GM23338 (cell line): ENCODE results near the gene TUBA4B. TPM values are rescaled to one million over a fixed set of nuclear protein-coding genes. Genes with fewer than 3 reads are reported as not detected.

ENCODE experiments used
- ATAC-seq: fragments of 200-7000 bp; cut with Tn5 transposase; 3 replicates; pipeline ENCODE4 v1.9.1; 2020
- DNase-seq: peaks from one replicate; pipeline ENCODE4 v3.0.0-alpha.2; 2015; ENCODE audit warnings: low spot score
- H2AFZ ChIP-seq: fragments of 200-600 bp; sonication (generic); 2 replicates; pipeline ENCODE4 v1.8.0; 2016; ENCODE audit warnings: antibody characterized with exemption, mild to moderate bottlenecking, moderate library complexity
- H3F3A ChIP-seq: fragments of 200-600 bp; sonication (generic); replicated peaks from 2 replicates; pipeline ENCODE4 v1.8.0; 2017; ENCODE audit warnings: antibody characterized with exemption, mixed run types, low read depth
- H3K27ac ChIP-seq: fragments of 200-600 bp; sonication (generic); 2 replicates; pipeline ENCODE4 v1.6.1; 2016; ENCODE audit warnings: low read depth
- H3K27me3 ChIP-seq: fragments of 200-600 bp; sonication (generic); 2 replicates; pipeline ENCODE4 v1.8.0; 2016; ENCODE audit warnings: mild to moderate bottlenecking, mixed run types, moderate library complexity; ENCODE audit not compliant: insufficient read depth
- H3K36me3 ChIP-seq: fragments of 200-600 bp; sonication (generic); 2 replicates; pipeline ENCODE4 v1.8.0; 2016; ENCODE audit warnings: mild to moderate bottlenecking; ENCODE audit not compliant: insufficient read depth
- H3K4me1 ChIP-seq: fragments of 200-600 bp; sonication (generic); 2 replicates; pipeline ENCODE4 v1.8.0; 2016; ENCODE audit warnings: mild to moderate bottlenecking, moderate library complexity; ENCODE audit not compliant: insufficient read depth
- H3K4me2 ChIP-seq: fragments of 200-600 bp; sonication (generic); 2 replicates; pipeline ENCODE4 v1.7.1; 2017; ENCODE audit warnings: mixed run types
- H3K4me3 ChIP-seq: fragments of 200-600 bp; sonication (generic); 2 replicates; pipeline ENCODE4 v1.6.1; 2016; ENCODE audit warnings: mixed run types
- H3K79me2 ChIP-seq: fragments of 200-600 bp; sonication (generic); replicated peaks from 2 replicates; pipeline ENCODE4 v1.8.0; 2017; ENCODE audit warnings: mild to moderate bottlenecking; ENCODE audit not compliant: insufficient read depth
- H3K9me2 ChIP-seq: fragments of 200-600 bp; sonication (generic); 2 replicates; pipeline ENCODE4 v1.8.0; 2017; ENCODE audit not compliant: insufficient read depth
- H4K20me1 ChIP-seq: fragments of 200-600 bp; sonication (generic); replicated peaks from 2 replicates; pipeline ENCODE4 v1.8.0; 2017; ENCODE audit warnings: mild to moderate bottlenecking; ENCODE audit not compliant: insufficient read depth
- H3K27ac Mint-ChIP-seq: 2 replicates; pipeline ENCODE4 v1.8.0; 2020; ENCODE audit warnings: inconsistent platforms, mild to moderate bottlenecking, moderate library complexity, mixed read lengths
- H3K27me3 Mint-ChIP-seq: 3 replicates; pipeline ENCODE4 v1.8.0; 2022; ENCODE audit warnings: low read depth, mild to moderate bottlenecking, moderate library complexity, mixed read lengths, inconsistent platforms; ENCODE audit not compliant: insufficient read depth, poor library complexity
- H3K36me3 Mint-ChIP-seq: 3 replicates; pipeline ENCODE4 v1.8.0; 2021; ENCODE audit warnings: low read depth, mild to moderate bottlenecking, inconsistent platforms, moderate library complexity, mixed read lengths
- H3K4me1 Mint-ChIP-seq: 3 replicates; pipeline ENCODE4 v1.8.0; 2020; ENCODE audit warnings: mild to moderate bottlenecking, inconsistent platforms, mixed read lengths
- H3K4me3 Mint-ChIP-seq: 3 replicates; pipeline ENCODE4 v1.8.0; 2021; ENCODE audit warnings: moderate library complexity, mild to moderate bottlenecking, inconsistent platforms, mixed read lengths
- H3K9me3 Mint-ChIP-seq: 3 replicates; pipeline ENCODE4 v1.8.0; 2020; ENCODE audit warnings: moderate library complexity, mild to moderate bottlenecking, inconsistent platforms, mixed read lengths
- CREB1 ChIP-seq: fragments of 250-450 bp; sonication (Bioruptor Pico); IDR thresholded peaks from 2 replicates; pipeline ENCODE4 v1.5.0; 2020; ENCODE audit warnings: low read depth, mild to moderate bottlenecking, moderate library complexity
- EZH2phosphoT487 ChIP-seq: fragments of 200-600 bp; sonication (generic); IDR thresholded peaks from one replicate; pipeline ENCODE4 v1.8.1; 2018; ENCODE audit warnings: antibody characterized with exemption; ENCODE audit not compliant: unreplicated experiment
- JUNB ChIP-seq: IDR thresholded peaks from one replicate; pipeline ENCODE4 v1.6.1; 2016; ENCODE audit warnings: antibody characterized with exemption; ENCODE audit not compliant: unreplicated experiment
- long read RNA-seq: library from polyadenylated mRNA; unstranded; transcript quantifications from one replicate; pipeline ENCODE4 v2.0.0, GENCODE V29; 2020; ENCODE audit not compliant: unreplicated experiment
- polyA plus RNA-seq: library from polyadenylated mRNA; unstranded; fragments of >200 nt; fragmentation: Nextera tagmentation; extraction: Ambion mirVana; gene quantifications from 2 replicates; pipeline ENCODE4 v1.2.1, GENCODE V29; 2016
- total RNA-seq: library from RNA; depleted of rRNA; stranded (reverse); fragments of >200 nt; shearing (Covaris generic); gene quantifications from 2 replicates; pipeline ENCODE4 v1.2.3, GENCODE V29; 2014; rRNA removed
- TF ChIP-seq, protein P1 (sequence below), 2 experiments: fragments of 200-600 bp in 1 of 2; sonication (generic) in 1 of 2; conservative IDR thresholded peaks; 2 replicates each; pipeline versions ENCODE4 v1.5.1 to v1.6.1; 2016 to 2017; ENCODE audit warnings: antibody characterized with exemption in 2 of 2, low read depth in 2 of 2, mild to moderate bottlenecking in 2 of 2, moderate library complexity in 1 of 2
- TF ChIP-seq, protein P2 (sequence below): IDR thresholded peaks from 2 replicates; pipeline ENCODE4 v1.6.1; 2016; ENCODE audit warnings: antibody characterized with exemption
- TF ChIP-seq, protein P3 (sequence below): fragments of 250-450 bp; sonication (Bioruptor Pico); IDR thresholded peaks from 2 replicates; pipeline ENCODE4 v1.5.0; 2020; ENCODE audit warnings: mild to moderate bottlenecking, moderate library complexity

TUBA4B gene
- total RNA-seq: 0.14 TPM in 1 of 2 replicates, not detected in the other
- polyA plus RNA-seq: 0.17 TPM in 1 of 2 replicates, not detected in the other
- long read RNA-seq: 0 reads

DNA sequence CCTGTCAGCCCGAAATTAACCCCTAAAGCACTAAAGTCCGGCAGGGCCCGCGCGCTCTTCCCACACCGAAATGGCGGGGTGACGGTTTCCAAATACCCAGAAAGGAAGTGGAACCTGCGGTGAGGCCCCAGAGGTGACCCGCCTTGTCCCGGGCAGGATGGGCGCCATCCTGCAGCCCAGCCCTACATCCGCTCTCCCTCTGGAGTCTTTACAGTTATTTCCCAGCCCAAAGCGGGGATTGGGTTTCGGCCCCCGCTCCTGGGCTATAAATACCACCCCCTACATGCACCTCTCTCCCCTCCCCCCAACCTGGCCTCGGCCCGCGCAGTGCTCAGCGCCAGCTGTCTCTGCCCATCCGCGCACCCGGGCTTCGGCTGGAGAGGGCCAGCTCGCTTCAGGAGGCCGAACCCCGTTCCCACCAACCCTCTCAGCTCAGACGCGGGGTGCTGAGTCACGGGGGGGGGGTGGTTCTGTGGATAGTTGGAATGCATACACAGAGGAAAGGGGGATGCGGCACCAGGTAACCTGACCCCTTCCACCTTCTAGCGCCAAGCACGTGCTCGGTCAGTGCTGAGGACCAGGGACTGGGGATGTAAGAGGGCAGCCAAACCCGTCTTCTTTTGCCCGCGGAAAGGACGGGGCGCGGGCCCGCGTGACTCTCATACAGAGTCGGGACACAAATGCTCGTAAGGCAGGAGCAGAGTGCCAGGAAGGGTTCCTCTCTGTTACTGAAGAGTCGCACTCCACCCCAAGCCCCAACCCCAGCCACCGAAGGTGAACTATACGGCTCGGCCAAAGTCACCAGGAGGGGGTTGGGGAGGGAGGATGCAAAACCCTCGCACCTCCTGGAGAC, at the start of gene TUBA4B:
Gene TUBA4B, plus strand, starts transcription at position 344 of the 853 bp plus-strand sequence. Its CDS starts 165 bp downstream, at position 509.
- H3K4me3 Mint-ChIP-seq: peak within 1 kb of the TSS; percentile 85
- Histone ChIP-seq H3K4me1 (peaks cover 7% of the 10 kb centered on the region; the same call in 1 of the 2 replicates), H3K79me2 (no peaks in the 10 kb centered on the region), H3K27me3 (peaks cover 48% of the 10 kb centered on the region), H3F3A (no peaks in the 10 kb centered on the region; the same call in 1 of the 2 replicates), H3K9me2 (no peaks in the 10 kb centered on the region), H4K20me1 (no peaks in the 10 kb centered on the region), H2AFZ (peak within 1 kb of the TSS; percentile 84), H3K4me2 (peak within 1 kb of the TSS; percentile 96), H3K4me3 (peak within 1 kb of the TSS; percentile 74), H3K36me3 (peaks cover 3% of the 10 kb centered on the region; the same call in 1 of the 2 replicates), H3K27ac (no peak within 1 kb of the TSS)
- H3K9me3 Mint-ChIP-seq: no peaks in the 10 kb centered on the region
- H3K36me3 Mint-ChIP-seq: peaks cover 37% of the 10 kb centered on the region
- peaks cover 41% of the 10 kb centered on the region for H3K27me3 Mint-ChIP-seq
- H3K27ac Mint-ChIP-seq: peak within 1 kb of the TSS; percentile 77
- TF ChIP-seq, protein P1, sequence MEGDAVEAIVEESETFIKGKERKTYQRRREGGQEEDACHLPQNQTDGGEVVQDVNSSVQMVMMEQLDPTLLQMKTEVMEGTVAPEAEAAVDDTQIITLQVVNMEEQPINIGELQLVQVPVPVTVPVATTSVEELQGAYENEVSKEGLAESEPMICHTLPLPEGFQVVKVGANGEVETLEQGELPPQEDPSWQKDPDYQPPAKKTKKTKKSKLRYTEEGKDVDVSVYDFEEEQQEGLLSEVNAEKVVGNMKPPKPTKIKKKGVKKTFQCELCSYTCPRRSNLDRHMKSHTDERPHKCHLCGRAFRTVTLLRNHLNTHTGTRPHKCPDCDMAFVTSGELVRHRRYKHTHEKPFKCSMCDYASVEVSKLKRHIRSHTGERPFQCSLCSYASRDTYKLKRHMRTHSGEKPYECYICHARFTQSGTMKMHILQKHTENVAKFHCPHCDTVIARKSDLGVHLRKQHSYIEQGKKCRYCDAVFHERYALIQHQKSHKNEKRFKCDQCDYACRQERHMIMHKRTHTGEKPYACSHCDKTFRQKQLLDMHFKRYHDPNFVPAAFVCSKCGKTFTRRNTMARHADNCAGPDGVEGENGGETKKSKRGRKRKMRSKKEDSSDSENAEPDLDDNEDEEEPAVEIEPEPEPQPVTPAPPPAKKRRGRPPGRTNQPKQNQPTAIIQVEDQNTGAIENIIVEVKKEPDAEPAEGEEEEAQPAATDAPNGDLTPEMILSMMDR (conservative IDR thresholded peaks at IDR 0.05; ENCODE audit: low read depth in 2 of 2): no peak
- TF ChIP-seq CREB1 (CRISPR knock-in tag): 0 out of 2 replicates have a peak, but pooled peaks have one; percentile 20
- no peak for TF ChIP-seq JUNB
- no peak for TF ChIP-seq EZH2phosphoT487
- TF ChIP-seq, protein P2, sequence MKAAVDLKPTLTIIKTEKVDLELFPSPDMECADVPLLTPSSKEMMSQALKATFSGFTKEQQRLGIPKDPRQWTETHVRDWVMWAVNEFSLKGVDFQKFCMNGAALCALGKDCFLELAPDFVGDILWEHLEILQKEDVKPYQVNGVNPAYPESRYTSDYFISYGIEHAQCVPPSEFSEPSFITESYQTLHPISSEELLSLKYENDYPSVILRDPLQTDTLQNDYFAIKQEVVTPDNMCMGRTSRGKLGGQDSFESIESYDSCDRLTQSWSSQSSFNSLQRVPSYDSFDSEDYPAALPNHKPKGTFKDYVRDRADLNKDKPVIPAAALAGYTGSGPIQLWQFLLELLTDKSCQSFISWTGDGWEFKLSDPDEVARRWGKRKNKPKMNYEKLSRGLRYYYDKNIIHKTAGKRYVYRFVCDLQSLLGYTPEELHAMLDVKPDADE: 0 out of 2 replicates have a peak, but pooled peaks have one; percentile 47
- ATAC-seq (peak; percentile 66), DNase-seq (peak; percentile 81)
- H3K4me1 Mint-ChIP-seq: peaks cover 43% of the 10 kb centered on the region

DNA sequence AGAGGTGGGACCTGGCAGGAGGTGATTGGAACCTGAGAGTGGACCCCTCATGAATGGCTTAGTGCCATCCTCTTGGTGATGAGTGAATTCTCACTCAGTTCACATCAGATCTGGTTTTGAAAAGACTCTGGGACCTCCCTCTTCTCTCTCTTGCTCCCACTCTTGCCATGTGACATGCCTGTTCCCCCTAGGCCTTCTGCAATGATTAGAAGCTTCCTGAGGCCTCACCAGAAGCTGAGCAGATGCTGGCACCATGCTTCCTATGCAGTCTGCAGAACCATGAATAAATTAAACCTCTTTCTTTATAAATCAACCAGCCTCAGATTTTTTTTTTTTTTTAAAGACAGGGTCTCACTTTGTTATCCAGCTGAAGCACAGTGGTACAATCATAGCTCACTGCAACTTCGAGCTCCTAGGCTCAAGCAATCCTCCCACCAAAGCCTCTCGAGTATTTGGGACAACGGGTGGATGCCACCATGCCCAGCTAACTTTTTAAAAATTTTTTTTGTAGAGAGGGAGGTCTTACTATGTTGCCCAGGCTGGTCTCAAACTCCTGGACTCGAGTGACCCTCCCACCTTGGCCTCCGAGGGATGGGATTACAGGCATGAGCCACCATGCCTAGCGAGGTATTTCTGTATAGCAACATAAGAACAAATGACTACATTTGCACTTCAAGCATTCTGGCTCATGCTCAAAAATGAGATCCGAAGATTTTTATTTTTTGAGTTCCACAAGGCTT, 48.4 kb upstream of the TUBA4B start:
- TF ChIP-seq, protein P3, sequence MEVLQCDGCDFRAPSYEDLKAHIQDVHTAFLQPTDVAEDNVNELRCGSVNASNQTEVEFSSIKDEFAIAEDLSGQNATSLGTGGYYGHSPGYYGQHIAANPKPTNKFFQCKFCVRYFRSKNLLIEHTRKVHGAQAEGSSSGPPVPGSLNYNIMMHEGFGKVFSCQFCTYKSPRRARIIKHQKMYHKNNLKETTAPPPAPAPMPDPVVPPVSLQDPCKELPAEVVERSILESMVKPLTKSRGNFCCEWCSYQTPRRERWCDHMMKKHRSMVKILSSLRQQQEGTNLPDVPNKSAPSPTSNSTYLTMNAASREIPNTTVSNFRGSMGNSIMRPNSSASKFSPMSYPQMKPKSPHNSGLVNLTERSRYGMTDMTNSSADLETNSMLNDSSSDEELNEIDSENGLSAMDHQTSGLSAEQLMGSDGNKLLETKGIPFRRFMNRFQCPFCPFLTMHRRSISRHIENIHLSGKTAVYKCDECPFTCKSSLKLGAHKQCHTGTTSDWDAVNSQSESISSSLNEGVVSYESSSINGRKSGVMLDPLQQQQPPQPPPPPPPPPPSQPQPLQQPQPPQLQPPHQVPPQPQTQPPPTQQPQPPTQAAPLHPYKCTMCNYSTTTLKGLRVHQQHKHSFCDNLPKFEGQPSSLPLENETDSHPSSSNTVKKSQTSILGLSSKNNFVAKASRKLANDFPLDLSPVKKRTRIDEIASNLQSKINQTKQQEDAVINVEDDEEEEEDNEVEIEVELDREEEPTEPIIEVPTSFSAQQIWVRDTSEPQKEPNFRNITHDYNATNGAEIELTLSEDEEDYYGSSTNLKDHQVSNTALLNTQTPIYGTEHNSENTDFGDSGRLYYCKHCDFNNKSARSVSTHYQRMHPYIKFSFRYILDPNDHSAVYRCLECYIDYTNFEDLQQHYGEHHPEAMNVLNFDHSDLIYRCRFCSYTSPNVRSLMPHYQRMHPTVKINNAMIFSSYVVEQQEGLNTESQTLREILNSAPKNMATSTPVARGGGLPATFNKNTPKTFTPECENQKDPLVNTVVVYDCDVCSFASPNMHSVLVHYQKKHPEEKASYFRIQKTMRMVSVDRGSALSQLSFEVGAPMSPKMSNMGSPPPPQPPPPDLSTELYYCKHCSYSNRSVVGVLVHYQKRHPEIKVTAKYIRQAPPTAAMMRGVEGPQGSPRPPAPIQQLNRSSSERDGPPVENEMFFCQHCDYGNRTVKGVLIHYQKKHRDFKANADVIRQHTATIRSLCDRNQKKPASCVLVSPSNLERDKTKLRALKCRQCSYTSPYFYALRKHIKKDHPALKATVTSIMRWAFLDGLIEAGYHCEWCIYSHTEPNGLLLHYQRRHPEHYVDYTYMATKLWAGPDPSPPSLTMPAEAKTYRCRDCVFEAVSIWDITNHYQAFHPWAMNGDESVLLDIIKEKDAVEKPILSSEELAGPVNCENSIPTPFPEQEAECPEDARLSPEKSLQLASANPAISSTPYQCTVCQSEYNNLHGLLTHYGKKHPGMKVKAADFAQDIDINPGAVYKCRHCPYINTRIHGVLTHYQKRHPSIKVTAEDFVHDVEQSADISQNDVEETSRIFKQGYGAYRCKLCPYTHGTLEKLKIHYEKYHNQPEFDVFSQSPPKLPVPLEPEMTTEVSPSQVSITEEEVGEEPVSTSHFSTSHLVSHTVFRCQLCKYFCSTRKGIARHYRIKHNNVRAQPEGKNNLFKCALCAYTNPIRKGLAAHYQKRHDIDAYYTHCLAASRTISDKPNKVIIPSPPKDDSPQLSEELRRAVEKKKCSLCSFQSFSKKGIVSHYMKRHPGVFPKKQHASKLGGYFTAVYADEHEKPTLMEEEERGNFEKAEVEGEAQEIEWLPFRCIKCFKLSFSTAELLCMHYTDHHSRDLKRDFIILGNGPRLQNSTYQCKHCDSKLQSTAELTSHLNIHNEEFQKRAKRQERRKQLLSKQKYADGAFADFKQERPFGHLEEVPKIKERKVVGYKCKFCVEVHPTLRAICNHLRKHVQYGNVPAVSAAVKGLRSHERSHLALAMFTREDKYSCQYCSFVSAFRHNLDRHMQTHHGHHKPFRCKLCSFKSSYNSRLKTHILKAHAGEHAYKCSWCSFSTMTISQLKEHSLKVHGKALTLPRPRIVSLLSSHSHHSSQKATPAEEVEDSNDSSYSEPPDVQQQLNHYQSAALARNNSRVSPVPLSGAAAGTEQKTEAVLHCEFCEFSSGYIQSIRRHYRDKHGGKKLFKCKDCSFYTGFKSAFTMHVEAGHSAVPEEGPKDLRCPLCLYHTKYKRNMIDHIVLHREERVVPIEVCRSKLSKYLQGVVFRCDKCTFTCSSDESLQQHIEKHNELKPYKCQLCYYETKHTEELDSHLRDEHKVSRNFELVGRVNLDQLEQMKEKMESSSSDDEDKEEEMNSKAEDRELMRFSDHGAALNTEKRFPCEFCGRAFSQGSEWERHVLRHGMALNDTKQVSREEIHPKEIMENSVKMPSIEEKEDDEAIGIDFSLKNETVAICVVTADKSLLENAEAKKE (CRISPR knock-in tag): no peak
- Histone ChIP-seq H3K36me3 (no peaks in the 10 kb centered on the region; the same call in 1 of the 2 replicates), H2AFZ (no peak overlapping the region), H3K27ac (no peak overlapping the region), H3K9me2 (no peaks in the 10 kb centered on the region), H4K20me1 (no peaks in the 10 kb centered on the region; the same call in 1 of the 2 replicates), H3F3A (peaks cover 15% of the 10 kb centered on the region; the same call in 1 of the 2 replicates), H3K27me3 (no peaks in the 10 kb centered on the region), H3K4me3 (no peak overlapping the region), H3K79me2 (no peaks in the 10 kb centered on the region), H3K4me2 (no peak overlapping the region), H3K4me1 (peaks cover 15% of the 10 kb centered on the region)
- Mint-ChIP-seq H3K4me1 (peaks cover 15% of the 10 kb centered on the region; the same call in 2 of the 3 replicates), H3K4me3 (no peak overlapping the region), H3K27ac (no peak overlapping the region), H3K9me3 (peaks cover 9% of the 10 kb centered on the region; the same call in 2 of the 3 replicates), H3K27me3 (peaks cover 10% of the 10 kb centered on the region), H3K36me3 (peaks cover 11% of the 10 kb centered on the region; the same call in 2 of the 3 replicates)
- no peak for ATAC-seq
- DNase-seq: no peak
